NCI-H1048 (cell line): ENCODE results near the gene TSPAN31.
"Not testable (repeated sequence)": the region's sequence is repeated elsewhere in the genome, so short reads cannot be mapped to it uniquely, and the experiment has no call there.

Experiments used
- DNase-seq: peaks from one replicate; lab custom pipeline; 2025; lab: John Stamatoyannopoulos, UW

The TSPAN31 gene

GRCh38 chr12:57744777-57745484, at the start of gene TSPAN31:
TSPAN31 (plus strand) TSS chr12:57745039; CDS start chr12:57745155, 116 bp downstream.
- peak; percentile 90 for DNase-seq

DNA sequence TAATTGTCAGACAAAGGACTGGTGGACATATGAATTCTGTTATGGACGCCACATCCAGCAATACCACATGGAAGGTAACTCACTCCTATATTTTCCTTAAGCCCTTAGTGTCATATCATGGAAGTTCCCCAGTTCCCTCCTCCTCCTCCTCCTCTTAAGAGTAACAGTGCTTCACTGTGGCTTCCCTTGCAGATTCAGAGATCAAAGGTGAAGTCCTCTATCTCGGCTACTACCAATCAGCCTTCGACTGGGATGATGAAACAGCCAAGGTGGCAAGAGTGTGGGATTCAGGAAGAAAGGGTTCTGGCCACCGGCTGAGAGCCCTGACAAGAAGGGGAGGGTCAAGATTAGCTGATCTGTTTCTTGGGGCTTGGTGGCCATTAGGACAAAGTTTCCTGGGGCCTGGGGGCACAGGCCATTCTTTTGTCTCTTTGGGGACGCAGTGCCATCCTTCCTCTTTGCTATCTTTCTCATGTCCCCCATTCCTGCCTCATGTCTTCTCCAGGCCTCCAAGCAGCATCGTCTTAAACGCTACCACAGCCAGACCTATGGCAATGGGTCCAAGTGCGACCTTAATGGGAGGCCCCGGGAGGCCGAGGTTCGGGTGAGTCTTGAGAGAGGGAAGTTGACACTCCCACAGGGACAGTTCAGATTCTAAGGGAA, 48.9 kb upstream of the TSPAN31 start:
- DNase-seq = no peak

DNA sequence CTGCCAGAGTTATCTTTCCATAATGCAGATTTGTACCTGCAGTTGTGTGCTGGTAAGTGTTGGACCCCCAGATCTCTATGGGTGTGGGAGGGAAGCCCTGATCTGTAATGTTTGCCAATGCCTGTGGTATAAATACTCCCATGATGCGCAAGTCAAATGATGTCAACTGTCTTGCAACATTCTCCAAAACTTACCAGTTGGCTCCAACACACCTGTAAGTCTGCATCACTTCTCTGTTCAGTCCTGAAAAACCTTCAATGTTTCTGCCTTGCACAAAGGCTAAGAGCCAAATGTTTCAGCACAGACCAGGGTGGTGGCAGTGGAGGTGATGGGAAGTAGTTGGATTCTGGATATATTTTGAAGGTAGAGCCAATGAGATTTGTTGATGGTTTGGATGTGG, 47.8 kb upstream of the TSPAN31 start:
- DNase-seq = no peak

GRCh38 chr12:57698414-57698813, 46.4 kb upstream of the TSPAN31 start:
- no peak for DNase-seq

GRCh38 chr12:57700317-57700716, 44.5 kb upstream of the TSPAN31 start:
- no peak for DNase-seq

- DNase-seq = no peak
Measured at GRCh38 chr12:57707250-57707649, 37.6 kb upstream of the TSPAN31 start.

DNA sequence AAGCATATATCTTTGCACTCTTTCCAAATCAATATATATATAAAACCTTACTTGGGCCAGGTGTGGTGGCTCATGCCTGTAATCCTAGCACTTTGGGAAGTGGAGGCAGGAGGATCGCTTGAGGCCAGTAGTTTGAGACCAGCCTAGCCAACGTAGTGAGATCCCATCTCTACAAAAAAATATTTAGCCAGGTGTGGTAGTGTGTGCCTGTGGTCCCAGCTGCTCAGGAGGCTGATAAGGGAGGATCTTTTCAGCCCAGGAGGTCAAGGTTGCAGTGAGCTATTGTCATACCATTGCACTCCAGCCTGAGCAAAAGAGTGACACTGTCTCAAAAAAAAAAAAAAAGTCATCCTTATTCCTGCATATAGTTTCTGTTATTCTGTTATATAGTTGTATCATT, 36.5 kb upstream of the TSPAN31 start:
- DNase-seq = no peak

- no peak for DNase-seq
Measured at GRCh38 chr12:57712701-57713100, 32.1 kb upstream of the TSPAN31 start.

DNA sequence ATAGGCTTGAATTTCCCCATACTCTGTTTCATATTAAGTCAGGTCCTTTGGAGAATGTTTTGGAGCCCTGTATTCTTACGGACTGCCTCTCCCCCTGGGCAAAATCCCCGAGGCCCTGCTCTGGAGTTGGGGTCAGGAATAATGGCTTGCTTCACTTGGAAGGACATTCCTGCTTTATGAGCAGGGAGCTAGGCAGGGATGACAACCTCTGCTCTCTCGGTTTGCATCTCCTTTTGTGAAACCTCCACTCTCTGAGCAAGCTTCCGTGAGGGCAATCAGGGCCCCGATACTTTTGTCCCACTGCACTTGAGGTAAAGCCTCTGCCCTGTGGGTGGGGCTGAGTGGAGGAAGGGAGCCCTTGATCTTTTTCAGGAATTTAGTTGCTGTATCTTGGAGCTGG, 31.6 kb upstream of the TSPAN31 start:
- no peak for DNase-seq

DNA sequence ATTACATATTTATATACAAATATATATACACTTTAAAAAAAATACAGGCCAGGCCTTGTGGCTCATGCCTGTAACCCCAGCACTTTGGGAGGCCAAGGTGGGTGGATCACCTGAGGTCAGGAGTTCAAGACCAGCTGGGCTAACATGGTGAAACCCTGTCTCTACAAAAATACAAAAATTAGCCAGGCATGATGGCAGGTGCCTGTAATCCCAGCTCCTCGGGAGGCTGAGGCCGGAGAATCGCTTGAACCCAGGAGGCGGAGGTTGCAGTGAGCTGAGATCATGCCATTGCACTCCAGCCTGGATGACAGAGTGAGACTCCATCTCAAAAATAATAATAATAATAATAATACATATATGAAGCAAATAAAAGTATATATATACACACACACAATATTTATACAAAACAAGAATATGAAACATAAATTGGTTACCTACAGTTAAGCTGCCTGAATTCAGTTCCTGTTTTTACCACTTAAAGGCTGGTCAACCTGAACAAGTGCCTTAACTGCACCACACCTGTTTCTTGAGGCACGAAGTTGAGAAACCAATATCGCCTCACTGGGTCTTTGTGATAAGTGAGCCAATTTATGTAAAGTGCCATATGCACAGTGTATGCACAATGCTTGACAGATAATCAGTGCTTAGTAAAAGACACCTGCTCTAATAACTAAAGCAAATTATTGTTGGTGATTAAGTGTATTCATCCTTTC, 29.6 kb upstream of the TSPAN31 start:
- DNase-seq = not testable (repeated sequence)

DNA sequence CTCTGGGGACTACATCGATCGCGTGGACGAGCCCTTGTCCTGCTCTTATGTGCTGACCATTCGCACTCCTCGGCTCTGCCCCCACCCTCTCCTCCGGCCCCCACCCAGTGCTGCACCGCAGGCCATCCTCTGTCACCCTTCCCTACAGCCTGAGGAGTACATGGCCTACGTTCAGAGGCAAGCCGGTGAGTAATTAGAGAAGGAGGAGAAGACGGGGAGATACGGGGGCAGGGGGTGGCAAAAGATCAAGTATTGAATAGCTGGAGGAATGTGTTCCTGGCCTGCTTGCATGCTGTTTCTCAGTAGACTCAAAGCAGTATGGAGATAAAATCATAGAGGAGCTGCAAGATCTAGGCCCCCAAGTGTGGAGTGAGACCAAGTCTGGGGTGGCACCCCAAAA, 29.1 kb upstream of the TSPAN31 start:
- DNase-seq = no peak

- DNase-seq = no peak
Measured at GRCh38 chr12:57716305-57716704, 28.5 kb upstream of the TSPAN31 start.

DNA sequence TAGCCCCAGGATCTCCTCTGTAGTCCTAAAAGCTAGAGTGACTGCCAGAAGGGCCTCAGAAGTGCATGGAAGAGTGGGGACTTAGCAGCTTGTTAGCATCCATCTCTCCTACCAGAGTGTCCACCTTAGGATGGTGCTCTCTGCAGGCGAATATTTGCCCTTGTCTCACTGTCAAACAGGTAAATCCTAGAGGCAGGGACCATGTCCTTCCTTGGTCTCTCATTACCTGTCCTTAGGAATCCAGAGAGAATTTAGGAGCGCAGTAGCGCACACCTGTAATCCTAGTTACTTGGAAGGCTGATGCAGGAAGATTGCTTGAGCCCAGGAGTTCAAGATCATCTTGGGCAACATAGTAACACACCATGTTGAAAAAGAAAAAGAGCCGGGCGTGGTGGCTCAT, 27.7 kb upstream of the TSPAN31 start:
- DNase-seq = no peak

DNA sequence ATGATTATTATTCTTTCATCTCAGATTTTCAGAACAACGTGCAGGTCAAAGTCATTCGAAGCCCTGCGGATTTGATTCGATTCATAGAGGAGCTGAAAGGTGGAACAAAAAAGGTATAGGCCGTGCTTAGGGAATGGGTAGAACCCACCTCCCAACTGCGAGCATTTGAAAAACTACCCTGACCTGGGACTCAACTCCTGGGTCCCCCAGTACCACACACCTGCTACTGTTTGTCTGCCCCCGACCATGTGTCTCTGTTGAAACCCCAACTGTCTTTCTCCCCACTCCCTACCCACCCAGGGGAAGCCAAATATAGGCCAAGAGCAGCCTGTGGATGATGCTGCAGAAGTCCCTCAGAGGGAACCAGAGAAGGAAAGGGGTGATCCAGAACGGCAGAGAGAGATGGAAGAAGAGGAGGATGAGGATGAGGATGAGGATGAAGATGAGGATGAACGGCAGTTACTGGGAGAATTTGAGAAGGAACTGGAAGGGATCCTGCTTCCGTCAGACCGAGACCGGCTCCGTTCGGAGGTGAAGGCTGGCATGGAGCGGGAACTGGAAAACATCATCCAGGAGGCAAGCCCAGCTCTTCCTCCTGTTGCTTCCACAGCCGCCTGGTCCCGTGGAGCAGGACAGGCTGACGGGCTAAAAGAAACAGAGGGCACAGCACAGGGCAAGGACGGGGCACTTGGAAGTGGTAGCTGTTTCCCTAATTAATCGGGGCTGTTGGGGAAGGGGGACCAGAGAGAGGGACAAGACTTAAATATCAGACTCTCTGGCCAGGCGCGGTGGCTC, 26.8 kb upstream of the TSPAN31 start:
- no peak for DNase-seq

- DNase-seq = no peak
Measured at GRCh38 chr12:57718641-57719528, 26.0 kb upstream of the TSPAN31 start.

DNA sequence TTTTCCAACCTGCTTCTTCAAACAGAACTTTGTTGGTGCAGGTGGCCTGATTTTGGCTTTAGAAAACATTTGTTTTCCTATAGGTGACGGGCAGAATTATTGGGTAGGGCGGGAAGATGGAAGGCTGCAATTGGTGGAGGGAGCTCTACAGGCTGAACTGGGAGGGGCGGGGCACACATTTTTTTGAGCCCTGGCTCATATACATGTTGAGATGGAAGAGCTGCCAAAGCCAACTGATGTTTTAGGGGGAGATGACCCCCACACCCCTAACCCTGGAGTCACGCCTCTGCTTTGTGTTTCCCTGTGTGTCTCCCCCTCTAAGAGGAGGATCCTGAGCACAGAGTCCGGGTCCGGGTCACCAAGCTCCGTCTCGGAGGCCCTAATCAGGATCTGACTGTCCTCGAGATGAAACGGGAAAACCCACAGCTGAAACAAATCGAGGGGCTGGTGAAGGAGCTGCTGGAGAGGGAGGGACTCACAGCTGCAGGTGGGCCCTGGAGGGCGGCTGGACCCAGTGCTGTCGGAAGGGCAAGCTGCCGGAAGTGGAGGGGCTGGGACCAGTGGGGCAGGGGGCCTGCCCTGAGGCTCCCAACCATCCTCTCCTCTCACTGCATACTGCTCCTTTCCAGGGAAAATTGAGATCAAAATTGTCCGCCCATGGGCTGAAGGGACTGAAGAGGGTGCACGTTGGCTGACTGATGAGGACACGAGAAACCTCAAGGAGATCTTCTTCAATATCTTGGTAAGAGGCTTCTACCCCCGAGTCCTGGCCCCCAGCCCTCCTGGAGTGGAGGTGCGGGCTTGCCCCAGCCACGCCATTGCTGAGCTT, 24.8 kb upstream of the TSPAN31 start:
- no peak for DNase-seq

DNA sequence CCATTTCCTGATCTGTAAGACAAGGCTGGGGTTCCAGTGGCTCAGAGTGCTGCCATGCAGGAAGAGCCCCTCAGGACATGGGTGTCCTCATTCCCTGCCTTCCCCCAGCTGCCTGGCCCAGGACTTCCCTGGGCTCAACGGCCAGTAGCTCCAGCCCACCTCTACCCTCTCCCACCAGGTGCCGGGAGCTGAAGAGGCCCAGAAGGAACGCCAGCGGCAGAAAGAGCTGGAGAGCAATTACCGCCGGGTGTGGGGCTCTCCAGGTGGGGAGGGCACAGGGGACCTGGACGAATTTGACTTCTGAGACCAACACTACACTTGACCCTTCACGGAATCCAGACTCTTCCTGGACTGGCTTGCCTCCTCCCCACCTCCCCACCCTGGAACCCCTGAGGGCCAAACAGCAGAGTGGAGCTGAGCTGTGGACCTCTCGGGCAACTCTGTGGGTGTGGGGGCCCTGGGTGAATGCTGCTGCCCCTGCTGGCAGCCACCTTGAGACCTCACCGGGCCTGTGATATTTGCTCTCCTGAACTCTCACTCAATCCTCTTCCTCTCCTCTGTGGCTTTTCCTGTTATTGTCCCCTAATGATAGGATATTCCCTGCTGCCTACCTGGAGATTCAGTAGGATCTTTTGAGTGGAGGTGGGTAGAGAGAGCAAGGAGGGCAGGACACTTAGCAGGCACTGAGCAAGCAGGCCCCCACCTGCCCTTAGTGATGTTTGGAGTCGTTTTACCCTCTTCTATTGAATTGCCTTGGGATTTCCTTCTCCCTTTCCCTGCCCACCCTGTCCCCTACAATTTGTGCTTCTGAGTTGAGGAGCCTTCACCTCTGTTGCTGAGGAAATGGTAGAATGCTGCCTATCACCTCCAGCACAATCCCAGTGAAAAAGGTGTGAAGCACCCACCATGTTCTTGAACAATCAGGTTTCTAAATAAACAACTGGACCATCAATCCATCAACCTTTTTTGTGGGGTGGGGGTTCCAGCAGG, 23.9 kb upstream of the TSPAN31 start:
- no peak for DNase-seq

GRCh38 chr12:57721846-57722608, 22.8 kb upstream of the TSPAN31 start:
- DNase-seq = not testable (repeated sequence)
